ENCODE results near the gene DNAAF2.
A peak's percentile ranks its signal among the peaks of the same experiment; 100 is the strongest.

The DNAAF2 gene

GRCh38 chr14:49585803-49586672 is 49.0 kb downstream of the DNAAF2 start, which contains the start of gene RPS29 (continued):
- TF ChIP-seq ZNF148 (tag by site-specific recombination; IDR thresholded peaks at IDR 0.05; ENCODE audit: borderline replicate concordance) (no peak), ZBTB10 (tag by site-specific recombination; IDR thresholded peaks at IDR 0.05) (peak; percentile 84; the same call in 1 of the 2 replicates), ZNF610 (tag by site-specific recombination; IDR thresholded peaks at IDR 0.05; ENCODE audit: borderline replicate concordance) (peak; percentile 82), SP3 (tag by site-specific recombination; IDR thresholded peaks at IDR 0.05) (peak; percentile 60; the same call in 1 of the 2 replicates), ZSCAN30 (tag by site-specific recombination; IDR thresholded peaks at IDR 0.05) (peak; percentile 77; the same call in 1 of the 2 replicates), ZNF449 (tag by site-specific recombination; IDR thresholded peaks at IDR 0.05) (no peak), ZXDB (tag by site-specific recombination; IDR thresholded peaks at IDR 0.05) (peak; percentile 81), KLF9 (tag by site-specific recombination; IDR thresholded peaks at IDR 0.05; ENCODE audit: low read depth) (peak; percentile 71), TSHZ1 (tag by site-specific recombination; IDR thresholded peaks at IDR 0.05; ENCODE audit: borderline replicate concordance) (peak; percentile 68; the same call in 1 of the 2 replicates), ZNF639 (tag by site-specific recombination; IDR thresholded peaks at IDR 0.05) (peak; percentile 60), ZSCAN23 (tag by site-specific recombination; IDR thresholded peaks at IDR 0.05) (peak; percentile 63; the same call in 1 of the 2 replicates), KLF16 (tag by site-specific recombination; IDR thresholded peaks at IDR 0.05) (peak; percentile 64), ZBTB26 (tag by site-specific recombination; optimal IDR thresholded peaks at IDR 0.05) (peak; percentile 75), ZBTB21 (tag by site-specific recombination; IDR thresholded peaks at IDR 0.05) (peak; percentile 92), KLF17 (tag by site-specific recombination; IDR thresholded peaks at IDR 0.05) (peak; percentile 93), TRIM28 (IDR thresholded peaks at IDR 0.05; ENCODE audit: borderline replicate concordance, low read length) (peak; percentile 95), ZFHX2 (tag by site-specific recombination; conservative IDR thresholded peaks at IDR 0.05) (peak; percentile 56), ELK4 (IDR thresholded peaks at IDR 0.05; ENCODE audit: borderline replicate concordance, low read depth, low read length) (no peak), ZNF513 (tag by site-specific recombination; IDR thresholded peaks at IDR 0.05) (peak; percentile 20; the same call in 1 of the 2 replicates), ZNF560 (tag by site-specific recombination; IDR thresholded peaks at IDR 0.05; ENCODE audit: borderline replicate concordance) (no peak)
